DOHH2 (cell line): ENCODE results near the gene CACHD1.

Source experiments
- EZH2phosphoT487 ChIP-seq: fragments of 200-600 bp; sonication (generic); IDR thresholded peaks from 2 replicates; pipeline ENCODE4 v1.6.1; 2017; ENCODE audit warnings: borderline replicate concordance, mild to moderate bottlenecking, antibody characterized with exemption, low read length, moderate library complexity, mixed read lengths
- TF ChIP-seq, protein P1 (sequence below): fragments of 200-600 bp; sonication (generic); IDR thresholded peaks from one replicate; pipeline ENCODE4 v1.5.1; 2014; ENCODE audit warnings: antibody characterized with exemption, mild to moderate bottlenecking, low read depth, low read length; ENCODE audit not compliant: poor library complexity, severe bottlenecking

DNA sequence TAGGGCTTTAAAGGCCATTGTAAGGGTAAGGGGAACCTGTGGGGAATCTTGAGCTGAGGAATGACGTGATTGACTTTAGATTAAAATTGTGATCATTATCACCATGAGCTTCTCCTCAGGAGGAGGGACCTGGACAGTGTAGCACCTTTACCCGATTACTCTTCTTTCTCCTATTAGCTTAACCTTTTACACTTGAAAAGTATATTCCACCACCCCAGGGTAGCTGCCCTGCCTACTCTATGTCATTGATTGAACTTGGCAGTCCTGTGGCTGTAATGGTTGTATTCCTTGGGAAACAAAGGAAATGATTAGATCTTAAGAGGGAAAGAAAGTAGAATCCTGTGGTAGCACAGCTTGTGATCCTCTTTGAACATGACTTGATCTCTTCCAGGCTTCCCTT, 47.7 kb downstream of the CACHD1 start:
- TF ChIP-seq, protein P1, sequence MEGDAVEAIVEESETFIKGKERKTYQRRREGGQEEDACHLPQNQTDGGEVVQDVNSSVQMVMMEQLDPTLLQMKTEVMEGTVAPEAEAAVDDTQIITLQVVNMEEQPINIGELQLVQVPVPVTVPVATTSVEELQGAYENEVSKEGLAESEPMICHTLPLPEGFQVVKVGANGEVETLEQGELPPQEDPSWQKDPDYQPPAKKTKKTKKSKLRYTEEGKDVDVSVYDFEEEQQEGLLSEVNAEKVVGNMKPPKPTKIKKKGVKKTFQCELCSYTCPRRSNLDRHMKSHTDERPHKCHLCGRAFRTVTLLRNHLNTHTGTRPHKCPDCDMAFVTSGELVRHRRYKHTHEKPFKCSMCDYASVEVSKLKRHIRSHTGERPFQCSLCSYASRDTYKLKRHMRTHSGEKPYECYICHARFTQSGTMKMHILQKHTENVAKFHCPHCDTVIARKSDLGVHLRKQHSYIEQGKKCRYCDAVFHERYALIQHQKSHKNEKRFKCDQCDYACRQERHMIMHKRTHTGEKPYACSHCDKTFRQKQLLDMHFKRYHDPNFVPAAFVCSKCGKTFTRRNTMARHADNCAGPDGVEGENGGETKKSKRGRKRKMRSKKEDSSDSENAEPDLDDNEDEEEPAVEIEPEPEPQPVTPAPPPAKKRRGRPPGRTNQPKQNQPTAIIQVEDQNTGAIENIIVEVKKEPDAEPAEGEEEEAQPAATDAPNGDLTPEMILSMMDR: no peak
- TF ChIP-seq EZH2phosphoT487: no peak
